GM12872 (cell line): ENCODE measurements around the gene IRF2.

Source experiments
- CTCF ChIP-seq: IDR thresholded peaks from 3 replicates; pipeline ENCODE4 v1.5.1; 2011; ENCODE audit warnings: low read depth, mild to moderate bottlenecking, low read length, moderate library complexity; ENCODE audit not compliant: insufficient read depth

The IRF2 gene

GRCh38 chr4:184420402-184420801 lies 53.9 kb downstream of the IRF2 start:
- TF ChIP-seq CTCF = no peak

DNA sequence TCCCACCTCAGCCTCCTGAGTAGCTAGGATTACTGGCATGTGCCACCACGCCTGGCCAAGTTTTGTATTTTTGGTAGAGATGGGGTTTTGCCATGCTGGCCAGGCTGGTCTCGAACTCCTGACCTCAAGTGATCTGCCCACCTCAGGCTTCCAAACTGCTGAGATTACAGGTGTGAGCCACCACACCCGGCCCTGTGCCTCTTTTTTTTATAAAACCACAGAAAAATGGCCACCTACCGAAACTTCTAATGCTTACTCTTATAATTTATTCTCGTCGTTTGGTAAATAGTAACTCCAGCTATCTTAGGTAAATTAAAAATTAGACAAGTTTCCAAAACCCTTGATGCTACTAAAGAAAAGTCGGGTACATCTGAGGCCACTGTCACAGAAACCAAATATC lies 54.4 kb downstream of the IRF2 start:
- no peak for TF ChIP-seq CTCF

DNA sequence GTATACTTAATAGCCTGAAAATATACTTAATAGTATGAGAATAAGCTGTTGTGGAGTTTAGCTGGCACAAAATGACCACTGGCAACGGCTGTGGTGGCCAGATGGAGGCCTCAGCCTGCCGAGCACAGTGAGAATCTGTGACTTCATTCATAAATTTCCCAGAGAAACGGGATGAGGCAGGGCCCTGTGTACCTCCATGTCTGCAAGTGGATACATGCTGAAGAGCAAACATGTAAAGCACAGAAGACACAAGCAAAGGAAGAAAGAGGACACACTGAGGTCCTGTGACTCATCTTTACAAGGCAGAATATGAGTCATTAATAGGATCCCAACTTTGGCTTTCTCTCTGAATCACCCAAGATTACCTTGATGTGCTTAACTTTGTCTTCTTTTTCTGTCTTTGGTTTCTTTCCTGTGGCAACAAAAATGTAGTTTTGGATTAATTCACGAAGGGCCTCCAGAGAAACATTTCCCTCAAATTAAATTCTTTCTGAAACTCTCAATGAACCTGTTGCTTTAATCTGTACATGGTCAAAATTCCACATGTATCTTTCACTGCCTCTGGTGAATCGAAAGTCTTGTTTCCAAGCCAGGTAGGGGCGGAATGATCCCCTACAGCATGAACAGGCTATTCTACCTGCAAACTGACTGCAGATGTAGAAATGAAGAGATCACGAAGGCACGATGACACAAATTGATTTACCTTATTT lies 56.4 kb downstream of the IRF2 start:
- no peak for TF ChIP-seq CTCF

DNA sequence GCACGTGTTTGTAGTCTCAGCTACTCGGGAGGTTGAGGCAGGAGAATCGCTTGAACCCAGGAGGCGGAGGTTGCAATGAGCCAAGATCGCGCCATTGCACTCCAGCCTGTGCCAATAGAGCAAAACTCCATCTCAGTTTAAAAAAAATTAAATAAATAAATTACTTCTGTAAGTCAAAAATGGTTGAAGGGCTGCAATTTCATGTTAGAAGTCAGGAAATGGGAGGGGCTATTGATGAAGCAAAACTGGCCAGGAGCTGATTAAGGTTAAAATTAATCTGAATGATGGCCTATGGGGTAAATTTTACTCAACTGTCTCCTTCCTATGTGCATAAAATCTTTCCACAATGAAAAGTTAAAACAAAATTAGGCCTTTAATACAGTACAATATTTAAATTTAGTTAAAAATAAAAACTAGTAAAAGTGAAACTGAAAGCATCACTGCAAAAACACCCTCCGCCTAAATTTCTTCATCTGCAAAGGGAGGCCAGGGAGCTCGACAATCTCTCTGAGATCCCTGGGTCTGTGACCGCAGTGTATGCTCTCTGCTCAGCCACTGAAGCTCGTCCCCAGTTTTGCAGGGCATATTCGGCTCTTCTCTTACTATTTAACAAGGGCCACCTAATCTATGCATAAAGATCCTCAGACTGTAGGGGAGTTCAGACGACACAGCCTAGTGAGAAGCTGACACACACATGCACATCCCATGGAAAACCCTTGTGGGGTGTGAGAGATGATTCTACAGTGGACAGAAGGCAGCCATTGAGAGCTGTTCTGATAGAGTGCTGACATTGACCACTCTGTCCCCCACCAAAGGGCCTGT lies 57.2 kb downstream of the IRF2 start:
- TF ChIP-seq CTCF = no peak

GRCh38 chr4:184415071-184415470 lies 59.3 kb downstream of the IRF2 start:
- no peak for TF ChIP-seq CTCF

DNA sequence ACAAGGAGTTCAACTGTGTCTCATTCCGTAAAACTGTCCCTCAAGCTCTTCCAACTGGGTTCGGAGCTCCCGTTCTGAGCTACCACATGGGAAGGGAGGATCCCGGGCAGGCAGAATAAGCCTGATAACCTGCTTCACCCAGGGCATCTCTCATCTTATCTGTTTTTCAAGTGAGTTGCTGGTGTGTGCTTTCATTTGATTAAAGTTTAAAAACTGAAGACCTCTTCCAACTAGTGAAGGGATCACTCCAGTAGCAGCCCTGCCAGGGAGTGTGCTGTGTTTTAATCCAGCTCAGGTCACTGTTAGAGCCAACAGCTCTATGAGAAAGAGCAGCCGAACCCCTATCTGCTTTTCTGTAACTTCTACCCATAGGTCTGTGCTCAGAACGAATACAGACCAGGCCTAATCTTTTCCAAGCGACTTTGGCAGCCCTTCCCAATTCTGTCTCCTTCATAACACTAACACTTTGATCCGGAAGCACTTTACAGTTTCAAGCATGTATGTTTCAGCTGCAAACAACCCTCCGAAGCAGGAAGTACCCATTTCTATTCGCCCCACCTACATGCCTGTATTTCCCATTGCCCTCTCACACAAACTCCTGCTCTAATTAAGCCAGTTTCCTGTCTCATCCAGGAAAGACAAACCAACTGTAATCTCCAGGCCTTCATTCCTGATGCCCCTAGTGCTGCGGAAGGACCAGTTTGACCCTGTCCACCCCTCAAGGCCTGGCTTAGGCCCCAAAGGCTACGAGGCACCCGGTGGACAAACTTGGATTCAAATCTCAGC lies 60.9 kb downstream of the IRF2 start:
- TF ChIP-seq CTCF = no peak

- no peak for TF ChIP-seq CTCF
Observed at GRCh38 chr4:184410748-184411147, 63.6 kb downstream of the IRF2 start.
